RWPE2 (cell line): ENCODE measurements around the gene AGAP5.
A peak's percentile ranks its signal among the peaks of the same experiment; 100 is the strongest.
"Not testable (repeated sequence)": the region's sequence is repeated elsewhere in the genome, so short reads cannot be mapped to it uniquely, and the experiment has no call there.

ENCODE experiments used
- ATAC-seq: fragments of 200-7000 bp; cut with Tn5 transposase; 3 replicates; pipeline ENCODE4 v1.9.1; 2021; ENCODE audit warnings: low read depth
- DNase-seq: peaks from one replicate; pipeline ENCODE4 v3.0.0-alpha.2; 2020; ENCODE audit warnings: low spot score
- H3K27ac ChIP-seq: fragments of 450-650 bp; 2 replicates; pipeline ENCODE4 v1.5.1; 2017; ENCODE audit warnings: mild to moderate bottlenecking; ENCODE audit not compliant: poor library complexity, severe bottlenecking
- H3K27me3 ChIP-seq: fragments of 250-450 bp; sonication (Bioruptor Pico); 2 replicates; pipeline ENCODE4 v1.5.1; 2021; ENCODE audit warnings: mild to moderate bottlenecking, moderate library complexity; ENCODE audit not compliant: insufficient read depth, poor library complexity, severe bottlenecking
- H3K36me3 ChIP-seq: fragments of 250-450 bp; sonication (Bioruptor Pico); 2 replicates; pipeline ENCODE4 v1.5.1; 2020; ENCODE audit warnings: low read depth, mild to moderate bottlenecking, moderate library complexity
- H3K4me1 ChIP-seq: fragments of 250-450 bp; sonication (Bioruptor Pico); 2 replicates; pipeline ENCODE4 v1.5.1; 2021; ENCODE audit warnings: mild to moderate bottlenecking, moderate library complexity; ENCODE audit not compliant: insufficient read depth, poor library complexity, severe bottlenecking
- H3K4me3 ChIP-seq: fragments of 250-450 bp; sonication (Bioruptor Pico); 2 replicates; pipeline ENCODE4 v1.5.1; 2021; ENCODE audit warnings: mild to moderate bottlenecking, moderate library complexity; ENCODE audit not compliant: severe bottlenecking
- H3K9me3 ChIP-seq: fragments of 250-450 bp; sonication (Bioruptor Pico); 2 replicates; pipeline ENCODE4 v1.5.1; 2021; ENCODE audit warnings: mild to moderate bottlenecking, moderate library complexity; ENCODE audit not compliant: severe bottlenecking
- TF ChIP-seq, protein P1 (sequence below): fragments of 450-650 bp; IDR thresholded peaks from one replicate; pipeline ENCODE4 v1.5.1; 2017; ENCODE audit warnings: mild to moderate bottlenecking, moderate library complexity; ENCODE audit not compliant: poor library complexity, severe bottlenecking

The AGAP5 gene

DNA sequence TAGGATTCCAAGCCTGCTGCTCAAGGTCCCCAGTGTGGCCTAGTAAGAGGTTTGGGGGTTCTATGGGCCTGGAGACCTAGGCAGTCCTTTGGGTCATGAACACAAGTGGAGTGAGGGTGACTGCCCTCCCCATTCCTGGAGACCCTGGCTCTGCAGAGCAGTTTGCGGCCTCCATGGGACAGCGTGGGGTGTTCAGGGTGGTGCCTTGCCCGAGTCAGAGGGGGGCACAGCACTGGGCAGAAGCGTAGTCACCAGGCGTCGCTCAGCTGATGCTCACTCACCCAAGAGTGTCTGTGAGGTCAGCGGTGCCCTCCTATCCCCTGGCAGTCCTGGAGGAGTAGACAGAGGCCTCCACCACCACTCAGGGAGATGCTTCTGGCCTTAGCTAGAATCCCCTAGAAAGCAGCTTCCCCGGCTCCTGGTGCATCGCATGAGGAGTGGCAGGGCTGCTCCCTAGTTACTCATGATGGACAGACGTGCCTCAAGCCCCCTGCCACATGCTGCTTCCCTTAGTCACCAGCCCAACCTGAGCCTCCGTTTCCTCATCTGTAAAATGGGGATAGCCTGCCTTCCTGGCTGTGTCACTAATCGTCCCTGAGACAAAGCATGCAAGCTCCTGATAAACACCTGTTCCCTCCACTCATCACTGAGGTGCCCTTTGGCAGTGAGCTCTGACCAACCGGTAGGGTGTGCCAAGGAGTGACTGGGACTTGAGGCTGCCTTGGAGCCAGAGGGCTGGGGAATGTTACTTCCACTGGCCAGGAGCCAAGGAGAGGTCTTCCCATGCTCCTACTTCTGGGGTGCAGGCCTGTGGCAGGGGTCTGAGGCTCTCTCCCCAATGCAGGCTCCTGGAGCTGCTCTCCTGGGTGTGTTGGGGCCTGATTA is 33.5 kb downstream of the AGAP5 start:
- not testable (repeated sequence) for DNase-seq

DNA sequence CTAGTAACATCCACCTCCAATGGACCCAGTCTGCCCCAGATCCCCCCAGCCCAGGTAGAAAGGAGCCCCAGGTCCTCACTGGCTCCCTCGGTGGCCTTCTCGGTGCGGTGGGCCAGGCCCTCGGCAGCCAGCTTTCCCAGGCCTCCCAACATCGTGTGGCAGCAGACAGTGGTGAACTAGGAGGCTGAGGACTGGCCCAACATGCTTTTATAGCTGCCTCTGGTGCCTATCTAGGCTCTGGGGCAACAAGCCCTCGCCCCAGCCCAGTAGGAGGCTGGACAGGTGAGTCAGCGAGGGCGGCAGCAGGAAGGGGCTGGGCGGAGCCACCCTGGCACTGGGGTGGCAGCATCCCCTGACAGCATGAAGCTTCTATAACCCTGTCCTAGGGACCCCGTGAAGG is 34.3 kb downstream of the AGAP5 start:
- not testable (repeated sequence) for H3K4me3 ChIP-seq, H3K36me3 ChIP-seq, H3K27ac ChIP-seq, ATAC-seq, H3K27me3 ChIP-seq, H3K9me3 ChIP-seq, DNase-seq, H3K4me1 ChIP-seq

More for the DNA sequence above, 33.5 kb downstream of the AGAP5 start:
- not testable (repeated sequence) for H3K4me1 ChIP-seq, H3K9me3 ChIP-seq, H3K27me3 ChIP-seq, H3K4me3 ChIP-seq, H3K27ac ChIP-seq, ATAC-seq, H3K36me3 ChIP-seq

DNA sequence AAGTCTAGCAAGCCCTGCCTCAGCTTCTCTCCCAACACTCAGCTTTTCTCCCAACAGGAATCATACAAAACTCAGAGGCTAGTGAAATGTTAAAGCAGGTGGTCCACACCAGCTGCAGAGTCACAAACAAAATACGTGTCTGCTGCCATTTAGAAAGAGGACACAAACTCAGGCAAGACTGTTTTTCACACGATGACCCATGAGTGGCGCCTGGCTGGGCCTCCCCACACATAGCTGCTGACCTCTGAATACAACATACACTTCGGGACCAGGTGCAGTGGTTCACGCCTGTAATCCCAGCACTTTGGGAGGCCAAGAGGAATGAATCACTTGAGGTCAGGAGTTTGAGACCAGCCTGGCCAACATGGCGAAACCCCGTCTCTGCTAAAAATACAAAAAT is 35.2 kb downstream of the AGAP5 start:
- not testable (repeated sequence) for H3K27ac ChIP-seq, H3K9me3 ChIP-seq, H3K4me3 ChIP-seq, H3K4me1 ChIP-seq, H3K27me3 ChIP-seq, DNase-seq, H3K36me3 ChIP-seq, ATAC-seq

DNA sequence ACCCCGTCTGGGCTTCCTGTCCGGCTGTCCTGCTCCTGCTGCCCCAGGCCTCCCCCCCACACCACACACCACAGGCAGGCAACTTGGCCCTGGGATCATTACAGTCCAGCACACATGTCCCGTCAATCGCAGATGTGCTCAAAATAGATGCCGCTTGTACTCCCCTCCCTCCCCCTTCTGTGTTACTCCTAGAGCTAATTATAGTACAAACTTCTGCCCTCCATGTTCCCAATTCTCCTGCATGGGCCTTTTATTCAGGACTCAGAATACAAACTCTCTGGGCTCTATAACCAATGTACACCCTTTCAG is 42.0 kb downstream of the AGAP5 start, which contains the start of gene SYNPO2L:
SYNPO2L (minus strand) TSS at position 40 of the 309 bp plus-strand sequence. CDS start 107 bp downstream, outside the sequence.
- H3K4me1 ChIP-seq: no peaks in the 10 kb centered on the region
- no peaks in the 10 kb centered on the region for H3K9me3 ChIP-seq
- ATAC-seq: no peak
- no peak for DNase-seq
- H3K27ac ChIP-seq: no peak within 1 kb of the TSS
- H3K36me3 ChIP-seq: no peaks in the 10 kb centered on the region
- H3K4me3 ChIP-seq: no peak within 1 kb of the TSS
- H3K27me3 ChIP-seq: no peaks in the 10 kb centered on the region
- TF ChIP-seq, protein P1, sequence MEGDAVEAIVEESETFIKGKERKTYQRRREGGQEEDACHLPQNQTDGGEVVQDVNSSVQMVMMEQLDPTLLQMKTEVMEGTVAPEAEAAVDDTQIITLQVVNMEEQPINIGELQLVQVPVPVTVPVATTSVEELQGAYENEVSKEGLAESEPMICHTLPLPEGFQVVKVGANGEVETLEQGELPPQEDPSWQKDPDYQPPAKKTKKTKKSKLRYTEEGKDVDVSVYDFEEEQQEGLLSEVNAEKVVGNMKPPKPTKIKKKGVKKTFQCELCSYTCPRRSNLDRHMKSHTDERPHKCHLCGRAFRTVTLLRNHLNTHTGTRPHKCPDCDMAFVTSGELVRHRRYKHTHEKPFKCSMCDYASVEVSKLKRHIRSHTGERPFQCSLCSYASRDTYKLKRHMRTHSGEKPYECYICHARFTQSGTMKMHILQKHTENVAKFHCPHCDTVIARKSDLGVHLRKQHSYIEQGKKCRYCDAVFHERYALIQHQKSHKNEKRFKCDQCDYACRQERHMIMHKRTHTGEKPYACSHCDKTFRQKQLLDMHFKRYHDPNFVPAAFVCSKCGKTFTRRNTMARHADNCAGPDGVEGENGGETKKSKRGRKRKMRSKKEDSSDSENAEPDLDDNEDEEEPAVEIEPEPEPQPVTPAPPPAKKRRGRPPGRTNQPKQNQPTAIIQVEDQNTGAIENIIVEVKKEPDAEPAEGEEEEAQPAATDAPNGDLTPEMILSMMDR: no peak

DNA sequence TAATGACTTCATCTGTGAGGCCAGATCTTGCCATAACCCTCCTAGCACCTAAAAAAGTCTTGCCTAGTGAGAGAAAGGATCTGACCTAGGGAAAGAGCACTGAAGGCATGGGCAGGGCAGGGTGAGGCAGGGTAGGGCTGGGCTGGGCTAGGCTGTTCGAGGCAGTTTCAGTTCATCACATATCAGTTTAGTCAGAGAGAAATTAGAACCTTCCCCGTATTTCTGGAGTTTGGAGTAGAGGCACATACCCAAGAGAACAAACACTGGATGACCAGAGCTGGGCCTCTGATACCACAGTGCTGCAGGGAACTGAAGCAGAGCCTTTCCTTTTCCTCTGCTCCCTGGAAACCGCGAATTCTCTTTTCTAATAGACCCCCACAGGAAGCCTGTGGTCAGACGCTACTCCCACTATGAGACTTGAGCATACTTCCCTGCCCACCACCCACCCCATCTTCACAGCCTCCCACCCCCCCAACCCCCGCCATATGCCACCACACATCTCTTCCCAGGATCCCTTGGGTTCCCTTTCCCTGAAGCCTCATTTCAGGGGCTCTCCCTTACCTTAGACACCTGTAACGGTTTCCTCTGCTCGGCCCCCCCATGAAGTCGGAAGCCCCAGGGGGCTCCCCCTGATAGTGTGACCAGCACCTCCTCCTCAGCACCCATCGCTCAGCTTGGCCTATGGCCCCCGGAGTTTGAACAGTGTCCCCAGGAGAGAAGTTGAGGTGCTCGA is 42.5 kb downstream of the AGAP5 start:
- no peak for ATAC-seq
- H3K27me3 ChIP-seq: no peaks in the 10 kb centered on the region
- H3K9me3 ChIP-seq: no peaks in the 10 kb centered on the region
- TF ChIP-seq, protein P1: no peak
- no peaks in the 10 kb centered on the region for H3K36me3 ChIP-seq
- no peaks in the 10 kb centered on the region for H3K4me1 ChIP-seq
- H3K27ac ChIP-seq: no peak overlapping the region
- H3K4me3 ChIP-seq: no peak overlapping the region
- DNase-seq: no peak

DNA sequence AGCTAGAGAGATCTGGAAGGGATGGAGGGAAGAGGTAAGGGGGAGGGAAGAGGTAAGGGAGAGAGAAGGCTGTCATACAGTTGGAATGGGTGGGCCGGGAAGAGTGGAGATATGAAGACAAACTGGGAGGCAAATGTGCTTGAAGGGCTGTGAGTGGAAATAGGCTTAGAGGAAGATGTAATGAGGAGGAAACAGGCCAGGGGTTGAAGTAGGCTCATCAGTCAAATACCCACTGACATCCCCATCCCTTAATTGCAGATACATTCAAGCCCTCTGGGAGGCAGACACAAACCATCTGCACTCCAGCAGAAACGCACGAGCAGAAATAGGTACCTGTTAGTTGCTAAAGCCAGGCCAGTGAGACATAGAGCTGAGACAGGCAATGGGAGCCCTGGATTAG is 44.2 kb downstream of the AGAP5 start:
- no peak; the same call in 2 of the 3 replicates for ATAC-seq
- no peaks in the 10 kb centered on the region for H3K36me3 ChIP-seq
- H3K4me1 ChIP-seq: no peaks in the 10 kb centered on the region
- no peaks in the 10 kb centered on the region for H3K27me3 ChIP-seq
- no peaks in the 10 kb centered on the region for H3K9me3 ChIP-seq
- H3K4me3 ChIP-seq: no peak overlapping the region
- no peak for DNase-seq
- TF ChIP-seq, protein P1: peak; percentile 13
- no peak overlapping the region for H3K27ac ChIP-seq
